GM08714 (cell line): ENCODE data around the gene A3GALT2.

Source experiments
- H3K4me3 ChIP-seq: fragments of 200-500 bp; sonication (Bioruptor generic); 2 replicates; pipeline ENCODE4 v1.5.1; 2014; ENCODE audit warnings: mild to moderate bottlenecking, low read length, inconsistent platforms
- ZNF274 ChIP-seq: IDR thresholded peaks from 2 replicates; pipeline ENCODE4 v1.6.1; 2012; ENCODE audit warnings: mild to moderate bottlenecking, low read depth, low read length

A3GALT2 gene

DNA sequence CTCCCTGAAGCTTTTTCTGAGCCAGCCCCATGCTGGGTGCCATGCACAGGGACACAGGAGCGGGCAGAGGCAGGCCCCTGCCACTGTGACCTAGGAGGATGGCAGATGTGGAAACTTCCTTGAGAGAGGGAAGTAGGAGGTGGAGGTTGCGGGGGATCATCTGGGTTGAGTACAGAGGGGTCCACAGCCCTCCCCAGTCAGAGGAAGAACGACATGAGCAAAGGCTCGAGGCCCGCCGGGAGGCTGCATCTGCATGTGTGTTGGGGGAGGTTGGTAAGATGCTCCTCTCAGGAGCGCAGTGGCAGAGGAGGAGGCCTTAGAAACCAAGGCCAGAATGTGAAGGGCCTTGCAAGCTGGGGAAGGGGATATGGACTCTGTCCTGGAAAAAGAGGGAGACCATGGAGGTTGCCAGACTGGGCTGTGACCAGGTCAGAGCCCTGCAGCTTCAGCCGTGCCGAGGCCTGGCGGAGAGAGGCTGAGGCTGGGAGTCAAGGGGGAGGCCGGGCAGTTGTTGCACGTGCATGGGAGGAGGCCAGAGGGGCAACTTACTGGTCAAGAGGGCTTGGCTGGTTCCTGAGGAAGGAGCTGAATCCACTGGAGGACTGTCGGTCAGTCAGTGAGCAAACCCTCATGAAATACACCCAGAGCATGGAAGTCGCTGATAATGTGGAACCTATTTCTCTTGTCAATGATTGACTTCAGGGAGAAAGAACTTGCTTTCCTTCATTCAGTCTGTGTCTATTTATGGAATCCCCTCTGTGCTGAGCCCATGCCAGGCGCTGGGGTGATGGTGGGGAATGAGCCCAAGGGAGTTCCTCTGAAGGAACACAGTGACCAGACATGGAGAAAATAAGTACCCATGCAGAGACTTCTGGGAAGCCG, 31.7 kb downstream of the A3GALT2 start:
- no peak overlapping the region for H3K4me3 ChIP-seq
- no peak for TF ChIP-seq ZNF274

GRCh38 chr1:33287317-33287716, 33.6 kb downstream of the A3GALT2 start:
- no peak for TF ChIP-seq ZNF274
- no peak overlapping the region for H3K4me3 ChIP-seq

- H3K4me3 ChIP-seq = no peak overlapping the region
- no peak for TF ChIP-seq ZNF274
Measured at GRCh38 chr1:33286451-33287185, 34.3 kb downstream of the A3GALT2 start.

DNA sequence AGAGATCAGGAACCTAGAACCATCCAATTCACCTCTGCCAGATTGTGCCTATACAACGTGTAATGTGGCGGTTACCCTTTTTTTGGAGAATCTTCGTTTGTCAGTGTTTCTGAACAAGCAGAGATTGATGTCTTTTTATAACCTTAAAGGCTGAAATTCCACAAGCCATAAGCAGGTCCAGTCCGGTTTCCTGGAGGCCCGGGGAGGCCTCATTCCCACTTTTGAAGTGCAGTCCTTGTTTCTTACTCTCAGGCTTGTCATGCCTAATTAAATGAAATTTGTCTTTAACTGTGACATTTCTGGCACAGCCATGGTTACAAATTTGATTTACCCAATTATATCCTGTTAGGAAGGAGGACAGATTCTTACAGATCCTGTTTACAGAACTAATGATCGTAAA, 36.8 kb downstream of the A3GALT2 start:
- no peak for TF ChIP-seq ZNF274
- H3K4me3 ChIP-seq = no peak overlapping the region

DNA sequence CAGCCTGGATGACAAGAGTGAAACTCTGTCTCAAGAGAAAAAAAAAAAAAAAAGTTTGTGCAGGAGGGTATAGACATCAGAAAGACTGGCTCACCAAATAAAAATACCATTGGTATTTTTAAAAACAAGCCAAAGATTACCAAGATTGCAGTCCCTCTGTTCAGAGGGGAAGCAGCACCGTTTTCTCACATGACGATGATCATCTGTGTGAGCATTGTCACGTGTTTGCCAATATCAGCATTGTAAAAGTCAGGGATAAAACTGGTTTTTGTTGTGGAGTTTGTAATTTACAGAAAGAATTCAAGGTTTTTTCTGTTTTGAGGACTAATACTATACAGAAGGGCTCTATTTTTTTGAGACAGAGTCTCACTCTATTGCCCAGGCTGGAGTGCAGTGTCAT, 38.1 kb downstream of the A3GALT2 start:
- TF ChIP-seq ZNF274 = no peak

DNA sequence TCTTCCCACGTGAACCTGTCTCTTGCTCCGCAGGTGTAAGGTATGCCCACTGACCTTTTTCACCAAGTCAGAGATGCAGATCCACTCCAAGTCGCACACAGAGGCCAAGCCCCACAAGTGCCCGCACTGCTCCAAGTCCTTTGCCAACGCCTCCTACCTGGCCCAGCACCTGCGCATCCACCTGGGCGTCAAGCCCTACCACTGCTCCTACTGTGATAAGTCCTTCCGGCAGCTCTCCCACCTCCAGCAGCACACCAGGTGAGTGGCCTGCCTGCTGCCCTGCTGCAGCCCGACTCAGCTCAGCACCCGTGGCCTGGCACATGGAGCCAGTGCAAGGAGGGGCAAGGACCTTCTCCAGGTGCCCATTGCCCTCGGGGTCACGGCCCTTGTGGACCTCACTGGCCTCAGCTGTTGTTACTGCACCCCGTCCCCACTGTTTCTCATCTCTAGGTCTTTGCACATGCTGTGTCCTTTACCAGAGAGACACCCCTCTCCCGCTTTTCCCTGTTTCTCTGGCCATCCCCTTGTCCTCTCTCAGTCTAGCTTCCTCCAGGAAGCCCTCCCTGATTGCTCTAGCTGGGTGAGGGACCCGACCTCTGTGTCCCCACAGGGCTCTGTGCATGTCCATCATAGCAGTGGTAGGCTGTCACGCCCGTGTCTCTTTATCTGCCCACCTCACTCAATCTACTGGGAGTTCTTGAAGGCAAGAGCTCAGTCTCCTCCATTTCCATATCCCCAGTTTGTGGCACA, 39.2 kb downstream of the A3GALT2 start:
- no peak for TF ChIP-seq ZNF274
- H3K4me3 ChIP-seq = no peak overlapping the region

More for the DNA sequence above, 38.1 kb downstream of the A3GALT2 start:
- no peak overlapping the region for H3K4me3 ChIP-seq

DNA sequence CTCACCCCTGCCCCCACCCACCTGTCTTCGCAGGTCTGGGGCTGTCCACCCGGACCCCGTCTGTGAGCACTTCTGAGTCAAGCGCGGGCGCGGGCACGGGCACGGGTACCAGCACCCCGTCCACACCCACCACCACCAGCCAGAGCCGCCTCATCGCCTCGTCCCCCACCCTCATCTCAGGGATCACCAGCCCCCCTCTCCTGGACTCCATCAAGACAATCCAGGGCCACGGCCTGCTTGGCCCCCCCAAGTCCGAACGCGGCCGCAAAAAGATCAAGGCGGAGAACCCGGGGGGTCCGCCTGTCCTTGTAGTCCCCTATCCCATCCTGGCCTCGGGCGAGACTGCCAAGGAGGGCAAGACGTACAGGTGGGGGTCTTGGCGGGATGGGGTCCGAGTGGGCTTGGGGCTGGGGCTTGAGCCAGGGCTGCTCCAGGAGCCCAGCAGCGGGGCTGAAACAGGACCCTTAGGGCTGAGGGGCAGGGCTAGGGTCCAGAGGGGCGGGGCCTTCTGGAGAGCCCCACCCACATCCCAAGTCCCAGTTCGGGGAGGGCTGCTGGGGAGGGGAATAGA, 40.7 kb downstream of the A3GALT2 start:
- no peak for TF ChIP-seq ZNF274
- no peak overlapping the region for H3K4me3 ChIP-seq

DNA sequence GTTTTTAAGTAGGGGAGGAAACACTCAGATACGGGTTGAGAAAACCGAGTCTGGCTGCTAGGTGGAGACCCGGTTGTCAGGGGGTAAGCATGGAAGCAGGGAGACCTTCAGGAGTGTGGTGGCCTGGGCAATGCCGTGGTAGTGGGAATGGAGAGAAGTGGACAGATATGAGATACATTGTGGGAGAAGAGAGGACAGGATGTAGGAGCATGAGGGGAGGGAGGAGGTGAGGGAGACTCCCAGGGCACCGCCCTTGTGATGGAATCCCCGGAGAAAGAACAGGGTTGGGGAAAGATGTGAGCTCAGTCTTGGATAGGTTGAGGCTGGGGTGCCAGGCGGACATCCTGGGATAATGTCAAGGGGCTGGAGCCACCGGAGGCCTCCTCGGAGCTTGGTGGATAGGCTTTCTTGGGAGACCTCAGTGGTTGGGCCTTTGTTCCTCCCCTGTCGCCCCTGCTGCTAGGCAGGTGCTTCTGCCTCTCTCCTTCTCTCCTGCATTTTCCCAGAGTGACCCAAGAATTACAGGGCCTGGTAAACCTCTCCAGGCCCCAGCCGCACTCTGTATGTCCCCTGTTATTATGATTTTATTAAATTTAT, 43.3 kb downstream of the A3GALT2 start:
- H3K4me3 ChIP-seq = no peak overlapping the region
- TF ChIP-seq ZNF274 = no peak

- H3K4me3 ChIP-seq = no peak overlapping the region
- TF ChIP-seq ZNF274 = no peak
Measured at GRCh38 chr1:33276573-33277298, 44.2 kb downstream of the A3GALT2 start.

GRCh38 chr1:33275706-33276572, 45.0 kb downstream of the A3GALT2 start:
- TF ChIP-seq ZNF274 = no peak
- H3K4me3 ChIP-seq = no peak overlapping the region

GRCh38 chr1:33275195-33275594, 45.7 kb downstream of the A3GALT2 start:
- H3K4me3 ChIP-seq = no peak overlapping the region
- TF ChIP-seq ZNF274 = no peak

- no peak for TF ChIP-seq ZNF274
- no peak overlapping the region for H3K4me3 ChIP-seq
Measured at GRCh38 chr1:33274446-33274845, 46.5 kb downstream of the A3GALT2 start.

DNA sequence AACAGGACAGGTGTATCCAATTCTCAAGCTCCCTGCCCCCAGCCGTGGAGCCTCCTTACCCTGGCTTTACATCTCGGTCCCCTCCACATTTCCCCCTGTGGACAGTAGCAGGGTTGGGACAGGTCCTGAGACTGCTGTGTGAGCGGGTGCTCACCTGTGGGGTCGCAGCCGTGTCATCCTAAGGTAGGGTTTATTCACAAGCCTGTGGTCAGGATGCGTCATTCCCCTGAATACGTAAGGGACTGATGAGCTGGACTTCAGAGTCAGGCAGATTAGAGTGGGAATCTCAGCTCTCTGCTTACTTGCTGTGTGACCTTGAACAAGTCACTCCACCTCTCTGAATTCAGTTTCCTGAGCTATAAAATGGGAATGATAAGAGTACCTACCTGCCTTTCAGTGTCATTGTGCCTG, 46.9 kb downstream of the A3GALT2 start:
- TF ChIP-seq ZNF274 = no peak
- H3K4me3 ChIP-seq = no peak overlapping the region
